SH-SY5Y (cell line): ENCODE data around the gene ERGIC1.

Experiments used
- GATA2 ChIP-seq: IDR thresholded peaks from 2 replicates; pipeline ENCODE4 v1.6.1; 2011; ENCODE audit warnings: mild to moderate bottlenecking, low read depth, low read length
- GATA3 ChIP-seq: IDR thresholded peaks from 2 replicates; pipeline ENCODE4 v1.6.1; 2011; ENCODE audit warnings: low read depth, mild to moderate bottlenecking, low read length, moderate library complexity

- no peak for TF ChIP-seq GATA2
- TF ChIP-seq GATA3, result no peak
These were observed 45.0 kb upstream of the ERGIC1 start for GRCh38 chr5:172788771-172789686.
